GM12878 (cell line): ENCODE measurements around the gene SAP30L. TPM values are rescaled to one million over a fixed set of nuclear protein-coding genes. Genes with fewer than 3 reads are reported as not detected.

ENCODE experiments used
- BACH1 ChIP-seq: fragments of 450-650 bp; IDR thresholded peaks from 2 replicates; pipeline ENCODE4 v1.6.1; 2017; ENCODE audit warnings: mild to moderate bottlenecking, borderline replicate concordance
- EP300 ChIP-seq, 2 experiments: fragments of 150-350 bp in 1 of 2; IDR thresholded peaks; 2 replicates each; pipeline ENCODE4 v1.6.1; 2011 to 2012; ENCODE audit warnings: low read depth in 2 of 2, low read length in 2 of 2, borderline replicate concordance in 1 of 2, improper control_type of control experiment in 1 of 2, inconsistent platforms in 1 of 2; ENCODE audit not compliant: control insufficient read depth in 1 of 2
- HDGF ChIP-seq: fragments of 450-650 bp; IDR thresholded peaks from 2 replicates; pipeline ENCODE4 v1.6.1; 2016; ENCODE audit warnings: antibody characterized with exemption
- KAT2A ChIP-seq: conservative IDR thresholded peaks from 2 replicates; pipeline ENCODE4 v1.6.1; 2011; ENCODE audit warnings: low read depth, low read length; ENCODE audit not compliant: control insufficient read depth
- KDM1A ChIP-seq: fragments of 200-600 bp; sonication (generic); IDR thresholded peaks from 2 replicates; pipeline ENCODE4 v1.6.1; 2016; ENCODE audit warnings: borderline replicate concordance
- MYB ChIP-seq: fragments of 150-350 bp; IDR thresholded peaks from 2 replicates; pipeline ENCODE4 v1.6.1; 2014; ENCODE audit warnings: mild to moderate bottlenecking, low read depth, low read length, borderline replicate concordance
- POU2F2 ChIP-seq: IDR thresholded peaks from 3 replicates; pipeline ENCODE4 v1.6.1; 2011; ENCODE audit warnings: low read depth, mild to moderate bottlenecking, low read length, borderline replicate concordance
- SMAD1 ChIP-seq: fragments of 450-650 bp; IDR thresholded peaks from 2 replicates; pipeline ENCODE4 v1.6.1; 2018; ENCODE audit warnings: mild to moderate bottlenecking, low read depth; ENCODE audit not compliant: partially characterized antibody
- SREBF2 ChIP-seq: IDR thresholded peaks from 2 replicates; pipeline ENCODE4 v1.6.1; 2012; ENCODE audit warnings: mild to moderate bottlenecking, low read length
- SUPT20H ChIP-seq: IDR thresholded peaks from 2 replicates; pipeline ENCODE4 v1.6.1; 2011; ENCODE audit warnings: low read depth, mild to moderate bottlenecking, low read length, moderate library complexity, borderline replicate concordance; ENCODE audit not compliant: control insufficient read depth
- TAF1 ChIP-seq: IDR thresholded peaks from 2 replicates; pipeline ENCODE4 v1.6.1; 2011; ENCODE audit warnings: mild to moderate bottlenecking, low read depth, low read length, borderline replicate concordance
- TARDBP ChIP-seq: IDR thresholded peaks from 2 replicates; pipeline ENCODE4 v1.6.1; 2016; ENCODE audit warnings: borderline replicate concordance
- TBL1XR1 ChIP-seq: IDR thresholded peaks from 2 replicates; pipeline ENCODE4 v1.6.1; 2012; ENCODE audit warnings: low read depth, low read length, improper control_type of control experiment
- TCF3 ChIP-seq: IDR thresholded peaks from 2 replicates; pipeline ENCODE4 v1.6.1; 2012; ENCODE audit warnings: low read depth, mild to moderate bottlenecking, low read length, borderline replicate concordance; ENCODE audit not compliant: insufficient read depth
- YBX1 ChIP-seq: fragments of 450-650 bp; IDR thresholded peaks from 2 replicates; pipeline ENCODE4 v1.6.1; 2016; ENCODE audit warnings: antibody characterized with exemption
- ZNF217 ChIP-seq: fragments of 450-650 bp; IDR thresholded peaks from 2 replicates; pipeline ENCODE4 v1.6.1; 2017; ENCODE audit warnings: antibody characterized with exemption, mild to moderate bottlenecking
- polyA plus RNA-seq, 11 experiments: library from polyadenylated mRNA; depleted of rRNA in 4 of 11; unstranded in 6 of 11; stranded (reverse) in 5 of 11; fragments of >200 nt; fragmentation: Nextera tagmentation in 4 of 11; fragmentation: Illumina TruSeq in 1 of 11; extraction: Ambion mirVana in 4 of 11; extraction: Trizol in 1 of 11; gene quantifications; 1 replicate in 1 of 11; 2 replicates in 10 of 11; pipeline versions ENCODE4 v1.2.1 to v1.2.3, GENCODE V29; 2011 to 2016; ENCODE audit warnings: inconsistent platforms in 2 of 11, missing spikeins in 2 of 11, low read depth in 1 of 11
- total RNA-seq, 4 experiments: library from RNA; depleted of rRNA in 3 of 4; stranded (reverse); fragments of >200 nt in 3 of 4; fragmentation: Illumina TruSeq in 1 of 4; extraction: Trizol in 1 of 4; gene quantifications; 2 replicates each; pipeline versions ENCODE4 v1.2.1 to v1.2.3, GENCODE V29; 2013 to 2021
- TF ChIP-seq, protein P1 (sequence below): IDR thresholded peaks from 2 replicates; pipeline ENCODE4 v1.6.1; 2012; ENCODE audit warnings: low read length, inconsistent platforms
- TF ChIP-seq, protein P2 (sequence below): fragments of 450-650 bp; formaldehyde crosslinking; IDR thresholded peaks from 2 replicates; pipeline ENCODE4 v1.5.0; 2022; ENCODE audit warnings: mild to moderate bottlenecking, missing genetic modification characterization
- TF ChIP-seq, protein P3 (sequence below): IDR thresholded peaks from 2 replicates; pipeline ENCODE4 v1.6.1; 2011; ENCODE audit warnings: low read depth, mild to moderate bottlenecking, low read length, moderate library complexity, borderline replicate concordance; ENCODE audit errors: extremely low read depth
- TF ChIP-seq, protein P4 (sequence below): IDR thresholded peaks from 2 replicates; pipeline ENCODE4 v1.6.1; 2012; ENCODE audit warnings: low read depth, low read length, improper control_type of control experiment
- TF ChIP-seq, protein P5 (sequence below): fragments of 450-650 bp; IDR thresholded peaks from 2 replicates; pipeline ENCODE4 v1.6.1; 2016; ENCODE audit warnings: mild to moderate bottlenecking

Gene SAP30L
- total and polyA plus RNA-seq, 10 of the 15 experiments (the other 5 are each of a cell fraction or from before 2014, with no cell fraction given): 2.4 to 36.8 (median 15.7) TPM

DNA sequence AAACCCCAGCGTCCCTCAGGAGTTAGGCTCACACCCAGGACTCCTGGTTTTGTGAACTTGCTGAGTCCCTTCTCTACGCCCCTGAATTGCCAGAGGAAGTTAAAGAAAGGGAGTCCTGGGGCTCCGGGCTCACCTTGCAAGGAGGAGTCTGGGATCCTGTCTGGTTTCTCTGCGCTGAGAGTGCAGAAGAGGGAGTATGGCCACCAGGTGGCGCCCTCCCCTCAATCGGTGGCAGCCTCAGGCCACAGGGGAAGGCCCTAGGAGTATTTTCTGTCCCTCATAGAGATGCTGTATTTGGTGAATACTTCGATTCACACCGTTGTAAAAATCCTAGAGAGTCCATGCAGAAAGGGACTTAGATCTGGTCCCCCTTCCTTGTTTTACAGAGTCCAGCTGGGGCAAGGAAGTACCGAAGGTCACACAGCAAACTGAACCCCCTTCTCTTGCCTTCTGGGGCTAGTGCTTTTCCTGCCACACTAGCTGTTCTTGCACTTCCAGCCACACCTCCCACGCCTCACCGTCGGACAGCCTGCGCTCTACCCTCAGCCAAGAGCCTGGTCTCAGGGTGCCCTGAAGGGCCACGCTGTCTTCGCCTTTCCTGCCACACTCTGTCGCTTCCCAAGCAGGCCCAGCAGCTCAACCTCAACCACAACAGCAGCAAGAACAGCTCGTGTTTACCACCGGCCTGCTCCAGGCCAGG is 22.0 kb downstream of the SAP30L start (continued):
- TF ChIP-seq, protein P1, sequence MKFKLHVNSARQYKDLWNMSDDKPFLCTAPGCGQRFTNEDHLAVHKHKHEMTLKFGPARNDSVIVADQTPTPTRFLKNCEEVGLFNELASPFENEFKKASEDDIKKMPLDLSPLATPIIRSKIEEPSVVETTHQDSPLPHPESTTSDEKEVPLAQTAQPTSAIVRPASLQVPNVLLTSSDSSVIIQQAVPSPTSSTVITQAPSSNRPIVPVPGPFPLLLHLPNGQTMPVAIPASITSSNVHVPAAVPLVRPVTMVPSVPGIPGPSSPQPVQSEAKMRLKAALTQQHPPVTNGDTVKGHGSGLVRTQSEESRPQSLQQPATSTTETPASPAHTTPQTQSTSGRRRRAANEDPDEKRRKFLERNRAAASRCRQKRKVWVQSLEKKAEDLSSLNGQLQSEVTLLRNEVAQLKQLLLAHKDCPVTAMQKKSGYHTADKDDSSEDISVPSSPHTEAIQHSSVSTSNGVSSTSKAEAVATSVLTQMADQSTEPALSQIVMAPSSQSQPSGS: no peak
- TF ChIP-seq TCF3 (no peak), KDM1A (no peak), TAF1 (no peak), TARDBP (no peak), POU2F2 (peak; percentile 45; the same call in 1 of the 3 replicates), HDGF (no peak), TBL1XR1 (no peak; the same call in 1 of the 2 replicates), BACH1 (no peak), YBX1 (no peak), SREBF2 (no peak), SUPT20H (no peak), MYB (no peak), ZNF217 (no peak), KAT2A (no peak), SMAD1 (no peak), EP300 (IDR thresholded peaks at IDR 0.05; ENCODE audit: borderline replicate concordance in 1 of 2, control insufficient read depth in 1 of 2, low read depth in 2 of 2, low read length in 2 of 2) (no peak)
- TF ChIP-seq, protein P2, sequence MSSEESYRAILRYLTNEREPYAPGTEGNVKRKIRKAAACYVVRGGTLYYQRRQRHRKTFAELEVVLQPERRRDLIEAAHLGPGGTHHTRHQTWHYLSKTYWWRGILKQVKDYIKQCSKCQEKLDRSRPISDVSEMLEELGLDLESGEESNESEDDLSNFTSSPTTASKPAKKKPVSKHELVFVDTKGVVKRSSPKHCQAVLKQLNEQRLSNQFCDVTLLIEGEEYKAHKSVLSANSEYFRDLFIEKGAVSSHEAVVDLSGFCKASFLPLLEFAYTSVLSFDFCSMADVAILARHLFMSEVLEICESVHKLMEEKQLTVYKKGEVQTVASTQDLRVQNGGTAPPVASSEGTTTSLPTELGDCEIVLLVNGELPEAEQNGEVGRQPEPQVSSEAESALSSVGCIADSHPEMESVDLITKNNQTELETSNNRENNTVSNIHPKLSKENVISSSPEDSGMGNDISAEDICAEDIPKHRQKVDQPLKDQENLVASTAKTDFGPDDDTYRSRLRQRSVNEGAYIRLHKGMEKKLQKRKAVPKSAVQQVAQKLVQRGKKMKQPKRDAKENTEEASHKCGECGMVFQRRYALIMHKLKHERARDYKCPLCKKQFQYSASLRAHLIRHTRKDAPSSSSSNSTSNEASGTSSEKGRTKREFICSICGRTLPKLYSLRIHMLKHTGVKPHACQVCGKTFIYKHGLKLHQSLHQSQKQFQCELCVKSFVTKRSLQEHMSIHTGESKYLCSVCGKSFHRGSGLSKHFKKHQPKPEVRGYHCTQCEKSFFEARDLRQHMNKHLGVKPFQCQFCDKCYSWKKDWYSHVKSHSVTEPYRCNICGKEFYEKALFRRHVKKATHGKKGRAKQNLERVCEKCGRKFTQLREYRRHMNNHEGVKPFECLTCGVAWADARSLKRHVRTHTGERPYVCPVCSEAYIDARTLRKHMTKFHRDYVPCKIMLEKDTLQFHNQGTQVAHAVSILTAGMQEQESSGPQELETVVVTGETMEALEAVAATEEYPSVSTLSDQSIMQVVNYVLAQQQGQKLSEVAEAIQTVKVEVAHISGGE (CRISPR knock-in tag): no peak
- TF ChIP-seq, protein P3, sequence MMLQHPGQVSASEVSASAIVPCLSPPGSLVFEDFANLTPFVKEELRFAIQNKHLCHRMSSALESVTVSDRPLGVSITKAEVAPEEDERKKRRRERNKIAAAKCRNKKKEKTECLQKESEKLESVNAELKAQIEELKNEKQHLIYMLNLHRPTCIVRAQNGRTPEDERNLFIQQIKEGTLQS: no peak
- TF ChIP-seq, protein P4, sequence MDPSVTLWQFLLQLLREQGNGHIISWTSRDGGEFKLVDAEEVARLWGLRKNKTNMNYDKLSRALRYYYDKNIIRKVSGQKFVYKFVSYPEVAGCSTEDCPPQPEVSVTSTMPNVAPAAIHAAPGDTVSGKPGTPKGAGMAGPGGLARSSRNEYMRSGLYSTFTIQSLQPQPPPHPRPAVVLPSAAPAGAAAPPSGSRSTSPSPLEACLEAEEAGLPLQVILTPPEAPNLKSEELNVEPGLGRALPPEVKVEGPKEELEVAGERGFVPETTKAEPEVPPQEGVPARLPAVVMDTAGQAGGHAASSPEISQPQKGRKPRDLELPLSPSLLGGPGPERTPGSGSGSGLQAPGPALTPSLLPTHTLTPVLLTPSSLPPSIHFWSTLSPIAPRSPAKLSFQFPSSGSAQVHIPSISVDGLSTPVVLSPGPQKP: no peak
- TF ChIP-seq, protein P5, sequence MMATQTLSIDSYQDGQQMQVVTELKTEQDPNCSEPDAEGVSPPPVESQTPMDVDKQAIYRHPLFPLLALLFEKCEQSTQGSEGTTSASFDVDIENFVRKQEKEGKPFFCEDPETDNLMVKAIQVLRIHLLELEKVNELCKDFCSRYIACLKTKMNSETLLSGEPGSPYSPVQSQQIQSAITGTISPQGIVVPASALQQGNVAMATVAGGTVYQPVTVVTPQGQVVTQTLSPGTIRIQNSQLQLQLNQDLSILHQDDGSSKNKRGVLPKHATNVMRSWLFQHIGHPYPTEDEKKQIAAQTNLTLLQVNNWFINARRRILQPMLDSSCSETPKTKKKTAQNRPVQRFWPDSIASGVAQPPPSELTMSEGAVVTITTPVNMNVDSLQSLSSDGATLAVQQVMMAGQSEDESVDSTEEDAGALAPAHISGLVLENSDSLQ: 0 out of 2 replicates have a peak, but pooled peaks have one; percentile 8
